Endothelial cell of umbilical vein (primary cell): ENCODE data around the gene SYNPO. TPM values are rescaled to one million over a fixed set of nuclear protein-coding genes. Genes with fewer than 3 reads are reported as not detected.

ENCODE experiments used
- BruUV-seq: library from RNA; stranded (reverse); fragments of 400-500 nt; replicated peaks from 2 replicates; lab custom pipeline; 2021; lab: Mats Ljungman, UMichigan
- CTCF ChIA-PET: fragments of 300-600, 350-600 bp; sonication (Branson Sonifier 250); formaldehyde crosslinking; loops from one replicate; lab custom pipeline; 2021; ENCODE audit warnings: antibody characterized with exemption, inconsistent platforms; lab: Charles Lee
- POLR2A ChIA-PET: fragments of 300-600, 350-600 bp; sonication (Branson Sonifier 250); formaldehyde crosslinking; loops from one replicate; lab custom pipeline; 2021; ENCODE audit warnings: antibody characterized with exemption, inconsistent platforms; lab: Charles Lee
- DNase-seq: peaks from one replicate; pipeline ENCODE4 v3.0.0-alpha.2; 2011; ENCODE audit warnings: low read depth, low spot score
- FAIRE-seq: peaks from 2 replicates; lab custom pipeline; 2011; peaks lifted over from hg19 to GRCh38; lab: Jason Lieb, UNC
- H2AFZ ChIP-seq: 2 replicates; pipeline ENCODE4 v1.6.0; 2012; ENCODE audit warnings: low read depth, low read length, control low read depth, inconsistent platforms
- H3K27ac ChIP-seq: 2 replicates; pipeline ENCODE4 v1.5.1; 2011; ENCODE audit warnings: low read depth, mild to moderate bottlenecking, control low read depth, low read length, moderate library complexity; ENCODE audit not compliant: insufficient read depth
- H3K27me3 ChIP-seq, 2 experiments: 2 replicates each; pipeline versions ENCODE4 v1.6.0 to v1.6.1; 2011; ENCODE audit warnings: low read length in 2 of 2, mixed read lengths in 1 of 2; ENCODE audit not compliant: control insufficient read depth in 2 of 2, insufficient read depth in 2 of 2
- H3K36me3 ChIP-seq, 2 experiments: 2 replicates in 1 of 2; 3 replicates in 1 of 2; pipeline ENCODE4 v1.5.1; 2011; ENCODE audit warnings: low read length in 2 of 2, mild to moderate bottlenecking in 1 of 2, moderate library complexity in 1 of 2; ENCODE audit not compliant: control insufficient read depth in 2 of 2, insufficient read depth in 2 of 2; ENCODE audit errors: extremely low read depth in 1 of 2
- H3K4me1 ChIP-seq: 3 replicates; pipeline ENCODE4 v1.5.1; 2011; ENCODE audit warnings: mild to moderate bottlenecking, low read length; ENCODE audit not compliant: control insufficient read depth, insufficient read depth; ENCODE audit errors: extremely low read depth
- H3K4me2 ChIP-seq: 2 replicates; pipeline ENCODE4 v1.6.1; 2011; ENCODE audit warnings: low read length, control low read depth, mixed read lengths; ENCODE audit not compliant: insufficient read depth
- H3K4me3 ChIP-seq, 3 experiments: fragments of 200-600 bp in 1 of 3; sonication (generic), shearing (Covaris generic) in 1 of 3; replicated peaks in 1 of 3; 2 replicates each; pipeline ENCODE4 v1.5.1; 2011 to 2016; ENCODE audit warnings: control low read depth in 3 of 3, low read length in 3 of 3, mild to moderate bottlenecking in 2 of 3, inconsistent platforms in 1 of 3, low read depth in 1 of 3, moderate library complexity in 1 of 3; ENCODE audit not compliant: insufficient read depth in 1 of 3
- H3K79me2 ChIP-seq: 2 replicates; pipeline ENCODE4 v1.6.0; 2012; ENCODE audit warnings: low read length, inconsistent platforms; ENCODE audit not compliant: control insufficient read depth, insufficient read depth
- H3K9ac ChIP-seq: replicated peaks from 2 replicates; pipeline ENCODE3; 2011; ENCODE audit warnings: low read length, control low read depth; ENCODE audit not compliant: insufficient read depth; ENCODE audit errors: extremely low read depth
- H3K9me1 ChIP-seq: replicated peaks from 3 replicates; pipeline ENCODE4 v1.6.0; 2011; ENCODE audit warnings: mild to moderate bottlenecking, low read length; ENCODE audit not compliant: control insufficient read depth, insufficient read depth; ENCODE audit errors: extremely low read depth
- H3K9me3 ChIP-seq: replicated peaks from 2 replicates; pipeline ENCODE4 v1.5.1; 2012; ENCODE audit warnings: low read length, inconsistent platforms; ENCODE audit not compliant: control insufficient read depth, insufficient read depth
- H4K20me1 ChIP-seq: replicated peaks from 2 replicates; pipeline ENCODE3; 2011; ENCODE audit warnings: mild to moderate bottlenecking, low read length; ENCODE audit not compliant: control insufficient read depth, insufficient read depth; ENCODE audit errors: extremely low read depth
- CTCF ChIP-seq, 2 donors: IDR thresholded peaks; 1 replicate in 1 of 2; 2 replicates in 1 of 2; pipeline ENCODE4 v1.5.1; 2011; ENCODE audit warnings: low read length in 2 of 2, mild to moderate bottlenecking in 2 of 2, moderate library complexity in 2 of 2, control low read depth in 1 of 2, inconsistent platforms in 1 of 2, low read depth in 1 of 2; ENCODE audit not compliant: insufficient read depth in 1 of 2; ENCODE audit errors: extremely low read depth in 1 of 2
- EZH2 ChIP-seq: IDR thresholded peaks from 2 replicates; pipeline ENCODE4 v1.6.1; 2012; ENCODE audit warnings: borderline replicate concordance, low read depth, mild to moderate bottlenecking, moderate library complexity, low read length, inconsistent platforms; ENCODE audit not compliant: severe bottlenecking
- FOS ChIP-seq: IDR thresholded peaks from 2 replicates; pipeline ENCODE4 v1.6.1; 2011; ENCODE audit warnings: mild to moderate bottlenecking, low read length, moderate library complexity, borderline replicate concordance; ENCODE audit not compliant: insufficient read depth
- GATA2 ChIP-seq: IDR thresholded peaks from 2 replicates; pipeline ENCODE4 v1.7.0; 2011; ENCODE audit warnings: low read depth, mild to moderate bottlenecking, moderate library complexity, mixed read lengths, low read length; ENCODE audit not compliant: insufficient read length, insufficient read depth
- JUN ChIP-seq: IDR thresholded peaks from 2 replicates; pipeline ENCODE4 v1.6.1; 2011; ENCODE audit warnings: borderline replicate concordance, low read depth; ENCODE audit not compliant: insufficient read length, insufficient read depth
- MAX ChIP-seq: IDR thresholded peaks from 2 replicates; pipeline ENCODE4 v1.6.1; 2011; ENCODE audit not compliant: insufficient read depth, insufficient read length
- MYC ChIP-seq: IDR thresholded peaks from one replicate; pipeline ENCODE4 v1.6.1; 2011; ENCODE audit warnings: mild to moderate bottlenecking, low read depth, low read length
- POLR2A ChIP-seq: IDR thresholded peaks from 2 replicates; pipeline ENCODE4 v1.6.1; 2012; ENCODE audit warnings: low read depth, mild to moderate bottlenecking, control low read depth, low read length
- POLR2AphosphoS5 ChIP-seq: IDR thresholded peaks from 2 replicates; pipeline ENCODE4 v1.6.1; 2012; ENCODE audit warnings: low read depth, mild to moderate bottlenecking, control low read depth, low read length, moderate library complexity; ENCODE audit not compliant: insufficient read depth
- dilution Hi-C: fragments of 300-500 bp; cut with MboI; formaldehyde crosslinking; loops from one replicate; pipeline ENCODE4 v1.15.0; 2019; ENCODE audit warnings: low sequenced_read_pairs; ENCODE audit not compliant: extremely low pct_ligation_motif_present
- intact Hi-C: fragments of 100-400 bp; cut with micrococcal nuclease; formaldehyde crosslinking; loops from one replicate; pipeline ENCODE4 v1.10.0; 2022
- polyA plus RNA-seq, 4 experiments: library from polyadenylated mRNA; depleted of rRNA in 3 of 4; stranded (reverse) in 3 of 4; unstranded in 1 of 4; fragments of >200 nt; gene quantifications; 2 replicates each; pipeline versions ENCODE4 v1.2.1 to v1.2.3, GENCODE V29; 2011 to 2012; ENCODE audit warnings: missing spikeins in 1 of 4
- total RNA-seq: library from RNA; stranded (reverse); gene quantifications from 2 replicates; pipeline ENCODE4 v1.2.3, GENCODE V29; 2021

The SYNPO gene
- total and polyA plus RNA-seq, 2 donors (not counting 3 experiments of a cell fraction or from before 2014, with no cell fraction given): 68.4 to 121 TPM

GRCh38 chr5:150700246-150700593 is 59.8 kb downstream of the SYNPO start:
- Histone ChIP-seq H3K79me2 (peaks cover 24% of the 10 kb centered on the region), H3K4me1 (peaks cover 13% of the 10 kb centered on the region), H3K36me3 (peaks cover 18 to 22% of the 10 kb centered on the region in 2 experiments), H3K4me2 (peak overlapping the region; percentile 95), H3K9me3 (no peaks in the 10 kb centered on the region), H3K9ac (peak overlapping the region; percentile 85), H3K27me3 (peaks cover 3 to 6% of the 10 kb centered on the region in 2 experiments), H3K27ac (peak overlapping the region; percentile 73), H4K20me1 (no peaks in the 10 kb centered on the region), H2AFZ (peak overlapping the region; percentile 79), H3K9me1 (no peaks in the 10 kb centered on the region), H3K4me3 (peak overlapping the region; percentile 45 to 98 (median 69))
- no peak for FAIRE-seq
- CTCF ChIA-PET: interaction anchor here (0.7 to 2.6 kb wide), 28 partner anchors 8 to 465 kb away, joined by 3 to 33 read pairs (median 4); partner anchors contain the start of genes DCTN4, IRGM and SMIM3
- BruUV-seq: TSS peak; percentile 51
- POLR2A ChIA-PET: interaction anchor here (1.0 to 1.1 kb wide), 2 partner anchors 11 to 13 kb away, joined by 3 to 5 read pairs; no protein-coding TSS in a partner anchor
- dilution Hi-C loops (no loop called here), intact Hi-C loops (loop anchor here (1.0 to 5.0 kb wide), 5 partner anchors 59 to 465 kb away; partner anchors contain the start of gene DCTN4)
- TF ChIP-seq GATA2: no peak
- TF ChIP-seq FOS: no peak
- TF ChIP-seq EZH2: no peak
- no peak for TF ChIP-seq CTCF (IDR thresholded peaks at IDR 0.05; ENCODE audit: extremely low read depth in 1 of 2, insufficient read depth in 1 of 2, low read depth in 1 of 2, low read length in 2 of 2)
- TF ChIP-seq POLR2A: no peak
- TF ChIP-seq POLR2AphosphoS5: no peak
- TF ChIP-seq MAX: no peak
- TF ChIP-seq MYC: no peak
- TF ChIP-seq JUN: no peak
- no peak for DNase-seq
